ENCODE measurements around the gene RALGDS.

RALGDS gene

GRCh38 chr9:133162861-133163503 lies 41.9 kb upstream of the RALGDS start:
- Histone ChIP-seq H3K9me3 (ENCODE audit: control insufficient read depth, insufficient read depth, low read depth, low read length) (no peaks in the 10 kb centered on the region), H3K4me1 (ENCODE audit: control insufficient read depth, insufficient read depth, low read length) (peaks cover 10% of the 10 kb centered on the region; the same call in 1 of the 2 replicates), H3K9ac (ENCODE audit: low read length) (no peak overlapping the region)

GRCh38 chr9:133161547-133161950 lies 40.5 kb upstream of the RALGDS start:
- Histone ChIP-seq H3K27ac (ENCODE audit: low read depth, low read length) (no peak overlapping the region), H3K36me3 (ENCODE audit: control insufficient read depth, insufficient read depth, low read length) (peaks cover 4% of the 10 kb centered on the region; the same call in 1 of the 2 replicates), H3K9ac (ENCODE audit: low read length) (no peak overlapping the region), H3K9me3 (ENCODE audit: control insufficient read depth, insufficient read depth, low read depth, low read length) (no peaks in the 10 kb centered on the region), H3K4me3 (ENCODE audit: low read depth, low read length) (no peak overlapping the region), H3K4me1 (ENCODE audit: control insufficient read depth, insufficient read depth, low read length) (peaks cover 8% of the 10 kb centered on the region; the same call in 1 of the 2 replicates), H3K27me3 (ENCODE audit: control insufficient read depth, insufficient read depth, low read length) (peaks cover 31% of the 10 kb centered on the region)

More at GRCh38 chr9:133162861-133163503, 41.9 kb upstream of the RALGDS start:
- Histone ChIP-seq H3K4me3 (ENCODE audit: low read depth, low read length) (peak overlapping the region; percentile 74), H3K27me3 (ENCODE audit: control insufficient read depth, insufficient read depth, low read length) (peaks cover 31% of the 10 kb centered on the region), H3K36me3 (ENCODE audit: control insufficient read depth, insufficient read depth, low read length) (no peaks in the 10 kb centered on the region), H3K27ac (ENCODE audit: low read depth, low read length) (no peak overlapping the region)

GRCh38 chr9:133160742-133161546 lies 39.9 kb upstream of the RALGDS start:
- H3K4me1 ChIP-seq (ENCODE audit: control insufficient read depth, insufficient read depth, low read length) = peaks cover 8% of the 10 kb centered on the region; the same call in 1 of the 2 replicates
- H3K36me3 ChIP-seq (ENCODE audit: control insufficient read depth, insufficient read depth, low read length) = peaks cover 4% of the 10 kb centered on the region; the same call in 1 of the 2 replicates
- no peak overlapping the region for H3K9ac ChIP-seq (ENCODE audit: low read length)
- H3K27me3 ChIP-seq (ENCODE audit: control insufficient read depth, insufficient read depth, low read length) = peaks cover 31% of the 10 kb centered on the region
- no peak overlapping the region for H3K27ac ChIP-seq (ENCODE audit: low read depth, low read length)
- H3K4me3 ChIP-seq (ENCODE audit: low read depth, low read length) = no peak overlapping the region
- no peaks in the 10 kb centered on the region for H3K9me3 ChIP-seq (ENCODE audit: control insufficient read depth, insufficient read depth, low read depth, low read length)

GRCh38 chr9:133158695-133159094 lies 37.7 kb upstream of the RALGDS start:
- peaks cover 7% of the 10 kb centered on the region; the same call in 1 of the 2 replicates for H3K36me3 ChIP-seq (ENCODE audit: control insufficient read depth, insufficient read depth, low read length)
- 0 out of 2 replicates have a peak, but pooled peaks cover 4% of the 10 kb centered on the region for H3K4me1 ChIP-seq (ENCODE audit: control insufficient read depth, insufficient read depth, low read length)
- no peak overlapping the region for H3K4me3 ChIP-seq (ENCODE audit: low read depth, low read length)
- H3K27me3 ChIP-seq (ENCODE audit: control insufficient read depth, insufficient read depth, low read length) = peaks cover 20% of the 10 kb centered on the region
- H3K9ac ChIP-seq (ENCODE audit: low read length) = no peak overlapping the region
- H3K9me3 ChIP-seq (ENCODE audit: control insufficient read depth, insufficient read depth, low read depth, low read length) = no peaks in the 10 kb centered on the region
- no peak overlapping the region for H3K27ac ChIP-seq (ENCODE audit: low read depth, low read length)

- Histone ChIP-seq H3K9me3 (ENCODE audit: control insufficient read depth, insufficient read depth, low read depth, low read length) (no peaks in the 10 kb centered on the region), H3K4me1 (ENCODE audit: control insufficient read depth, insufficient read depth, low read length) (no peaks in the 10 kb centered on the region), H3K4me3 (ENCODE audit: low read depth, low read length) (no peak overlapping the region), H3K9ac (ENCODE audit: low read length) (no peak overlapping the region), H3K27me3 (ENCODE audit: control insufficient read depth, insufficient read depth, low read length) (no peaks in the 10 kb centered on the region), H3K27ac (ENCODE audit: low read depth, low read length) (no peak overlapping the region), H3K36me3 (ENCODE audit: control insufficient read depth, insufficient read depth, low read length) (peaks cover 7% of the 10 kb centered on the region; the same call in 1 of the 2 replicates)
These were observed 34.1 kb upstream of the RALGDS start for GRCh38 chr9:133155156-133155555.

GRCh38 chr9:133154097-133154989 lies 33.3 kb upstream of the RALGDS start:
- Histone ChIP-seq H3K4me3 (ENCODE audit: low read depth, low read length) (no peak overlapping the region), H3K9ac (ENCODE audit: low read length) (no peak overlapping the region), H3K4me1 (ENCODE audit: control insufficient read depth, insufficient read depth, low read length) (no peaks in the 10 kb centered on the region), H3K36me3 (ENCODE audit: control insufficient read depth, insufficient read depth, low read length) (peaks cover 7% of the 10 kb centered on the region; the same call in 1 of the 2 replicates), H3K27me3 (ENCODE audit: control insufficient read depth, insufficient read depth, low read length) (no peaks in the 10 kb centered on the region), H3K9me3 (ENCODE audit: control insufficient read depth, insufficient read depth, low read depth, low read length) (no peaks in the 10 kb centered on the region), H3K27ac (ENCODE audit: low read depth, low read length) (no peak overlapping the region)

- H3K36me3 ChIP-seq (ENCODE audit: control insufficient read depth, insufficient read depth, low read length) = peaks cover 7% of the 10 kb centered on the region; the same call in 1 of the 2 replicates
These were observed 32.4 kb upstream of the RALGDS start for GRCh38 chr9:133153227-133154096.

GRCh38 chr9:133151601-133152525 lies 30.8 kb upstream of the RALGDS start:
- Histone ChIP-seq H3K4me1 (ENCODE audit: control insufficient read depth, insufficient read depth, low read length) (peaks cover 12% of the 10 kb centered on the region), H3K9me3 (ENCODE audit: control insufficient read depth, insufficient read depth, low read depth, low read length) (no peaks in the 10 kb centered on the region), H3K9ac (ENCODE audit: low read length) (no peak overlapping the region), H3K4me3 (ENCODE audit: low read depth, low read length) (no peak overlapping the region), H3K27ac (ENCODE audit: low read depth, low read length) (no peak overlapping the region), H3K27me3 (ENCODE audit: control insufficient read depth, insufficient read depth, low read length) (no peaks in the 10 kb centered on the region), H3K36me3 (ENCODE audit: control insufficient read depth, insufficient read depth, low read length) (peaks cover 3% of the 10 kb centered on the region; the same call in 1 of the 2 replicates)

More at GRCh38 chr9:133153227-133154096, 32.4 kb upstream of the RALGDS start:
- Histone ChIP-seq H3K4me1 (ENCODE audit: control insufficient read depth, insufficient read depth, low read length) (0 out of 2 replicates have a peak, but pooled peaks cover under 1% of the 10 kb centered on the region), H3K9me3 (ENCODE audit: control insufficient read depth, insufficient read depth, low read depth, low read length) (no peaks in the 10 kb centered on the region), H3K27me3 (ENCODE audit: control insufficient read depth, insufficient read depth, low read length) (no peaks in the 10 kb centered on the region), H3K27ac (ENCODE audit: low read depth, low read length) (no peak overlapping the region), H3K9ac (ENCODE audit: low read length) (no peak overlapping the region), H3K4me3 (ENCODE audit: low read depth, low read length) (no peak overlapping the region)

- H3K36me3 ChIP-seq (ENCODE audit: control insufficient read depth, insufficient read depth, low read length) = peaks cover 3% of the 10 kb centered on the region; the same call in 1 of the 2 replicates
- H3K27me3 ChIP-seq (ENCODE audit: control insufficient read depth, insufficient read depth, low read length) = no peaks in the 10 kb centered on the region
- H3K9me3 ChIP-seq (ENCODE audit: control insufficient read depth, insufficient read depth, low read depth, low read length) = no peaks in the 10 kb centered on the region
- H3K9ac ChIP-seq (ENCODE audit: low read length) = no peak overlapping the region
- H3K4me1 ChIP-seq (ENCODE audit: control insufficient read depth, insufficient read depth, low read length) = peaks cover 12% of the 10 kb centered on the region
- no peak overlapping the region for H3K27ac ChIP-seq (ENCODE audit: low read depth, low read length)
- H3K4me3 ChIP-seq (ENCODE audit: low read depth, low read length) = no peak overlapping the region
These were observed 30.0 kb upstream of the RALGDS start for GRCh38 chr9:133151041-133151440.
